SK-N-MC (cell line): ENCODE measurements around the gene CDH23.

Experiments
- DNase-seq: peaks from one replicate; pipeline ENCODE4 v3.0.0-alpha.2; 2011; ENCODE audit warnings: low read depth, low spot score
- H3K27ac ChIP-seq: fragments of 200-600 bp; sonication (generic); 2 replicates; pipeline ENCODE4 v1.5.1; 2016; ENCODE audit warnings: mixed run types
- H3K36me3 ChIP-seq: fragments of 200-600 bp; sonication (generic); 2 replicates; pipeline ENCODE4 v1.6.1; 2017; ENCODE audit warnings: antibody characterized with exemption, low read length, mixed read lengths; ENCODE audit not compliant: insufficient read depth
- H3K4me3 ChIP-seq: fragments of 200-600 bp; sonication (generic); 2 replicates; pipeline ENCODE4 v1.5.1; 2016
- H3K9ac ChIP-seq: fragments of 200-600 bp; sonication (generic); 2 replicates; pipeline ENCODE4 v1.8.0; 2017; ENCODE audit warnings: mixed run types, mixed read lengths; ENCODE audit not compliant: insufficient read length
- H3K9me3 ChIP-seq: fragments of 200-600 bp; sonication (generic); 2 replicates; pipeline ENCODE4 v1.6.1; 2017; ENCODE audit warnings: low read depth, mild to moderate bottlenecking, antibody characterized with exemption, low read length, moderate library complexity, mixed read lengths
- EZH2 ChIP-seq: fragments of 200-600 bp; sonication (generic); IDR thresholded peaks from one replicate; pipeline ENCODE4 v1.6.1; 2017; ENCODE audit warnings: antibody characterized with exemption
- FOXP2 ChIP-seq: optimal IDR thresholded peaks from 2 replicates; pipeline ENCODE3; 2011; ENCODE audit warnings: mild to moderate bottlenecking, moderate library complexity; ENCODE audit not compliant: insufficient read depth; ENCODE audit errors: extremely low read length, control extremely low read depth
- POLR2AphosphoS5 ChIP-seq: IDR thresholded peaks from 2 replicates; pipeline ENCODE4 v1.6.1; 2012; ENCODE audit warnings: mild to moderate bottlenecking, low read depth, low read length, borderline replicate concordance

Gene CDH23

GRCh38 chr10:71575934-71576801, 179.4 kb downstream of the CDH23 start:
- Histone ChIP-seq H3K9me3 (no peaks in the 10 kb centered on the region), H3K9ac (no peak overlapping the region), H3K4me3 (no peak overlapping the region), H3K27ac (no peak overlapping the region), H3K36me3 (no peaks in the 10 kb centered on the region)
- TF ChIP-seq EZH2 (no peak), POLR2AphosphoS5 (no peak), FOXP2 (no peak)
- DNase-seq: no peak

DNA sequence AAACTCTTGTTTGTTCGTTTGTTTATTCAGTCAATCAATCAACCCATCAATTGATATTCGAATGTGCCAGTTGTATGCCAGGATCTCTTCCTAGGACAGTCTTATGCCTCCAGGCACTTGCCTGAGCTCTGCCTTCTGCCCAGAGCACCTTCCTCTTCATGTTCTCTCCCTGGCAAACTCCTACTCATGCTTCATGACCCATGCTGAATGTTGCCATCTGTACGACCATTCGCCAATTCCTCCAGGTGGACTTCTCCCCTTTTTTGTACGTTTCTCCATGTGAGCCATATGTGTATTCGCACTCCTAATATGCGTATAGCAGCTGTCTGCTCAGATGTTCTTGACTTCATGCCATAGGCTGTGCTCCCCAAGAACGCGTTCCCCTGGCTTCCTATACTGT, 180.1 kb downstream of the CDH23 start:
- Histone ChIP-seq H3K36me3 (no peaks in the 10 kb centered on the region), H3K27ac (no peak overlapping the region), H3K9me3 (no peaks in the 10 kb centered on the region), H3K4me3 (no peak overlapping the region), H3K9ac (no peak overlapping the region)
- TF ChIP-seq POLR2AphosphoS5: no peak
- no peak for TF ChIP-seq FOXP2
- TF ChIP-seq EZH2: no peak
- DNase-seq: no peak

DNA sequence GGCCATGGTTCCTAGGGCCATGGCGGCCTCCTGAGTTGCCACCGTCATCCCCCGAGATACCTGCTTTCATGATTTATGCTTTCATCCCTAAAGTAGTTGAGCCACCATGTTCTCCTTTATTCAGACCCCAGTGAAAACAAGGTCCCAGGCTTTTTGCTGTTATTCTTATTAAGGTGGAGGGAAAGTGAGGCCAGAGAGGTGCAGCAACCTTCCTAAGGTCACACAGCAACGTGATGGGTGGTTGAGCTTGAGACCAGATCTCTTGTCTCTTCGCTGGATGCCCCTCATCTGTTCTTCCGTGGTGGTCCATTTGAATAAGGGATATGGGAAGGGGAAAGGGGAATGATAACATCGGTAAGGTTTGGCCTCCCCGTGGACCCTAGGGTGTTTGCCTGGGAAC, 180.6 kb downstream of the CDH23 start:
- Histone ChIP-seq H3K9me3 (no peaks in the 10 kb centered on the region), H3K27ac (no peak overlapping the region), H3K4me3 (no peak overlapping the region), H3K9ac (no peak overlapping the region), H3K36me3 (no peaks in the 10 kb centered on the region)
- no peak for DNase-seq
- no peak for TF ChIP-seq EZH2
- no peak for TF ChIP-seq FOXP2
- TF ChIP-seq POLR2AphosphoS5: no peak

DNA sequence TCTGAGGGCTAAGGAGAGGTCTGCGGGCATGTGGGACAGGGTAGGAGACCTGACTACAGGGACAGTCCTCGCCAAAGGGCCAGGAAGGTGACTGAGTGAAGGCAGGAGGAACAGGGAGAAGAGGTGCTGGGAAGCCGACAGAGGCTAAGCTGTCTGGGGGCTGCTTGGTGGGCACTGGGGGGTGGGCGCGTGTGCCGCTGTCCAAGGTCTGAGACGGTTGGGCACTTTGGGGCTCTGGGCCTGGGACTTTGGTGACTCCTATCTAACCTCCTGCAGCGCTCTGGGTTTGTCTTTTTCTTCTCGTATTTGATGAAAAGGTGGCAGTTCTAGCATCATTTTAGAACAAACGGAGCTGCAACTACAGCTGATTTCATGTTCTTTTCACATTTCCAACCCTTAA, 181.3 kb downstream of the CDH23 start:
- DNase-seq: no peak
- no peaks in the 10 kb centered on the region for H3K36me3 ChIP-seq
- no peak overlapping the region for H3K4me3 ChIP-seq
- H3K9ac ChIP-seq: no peak overlapping the region
- H3K27ac ChIP-seq: no peak overlapping the region
- no peak for TF ChIP-seq FOXP2
- TF ChIP-seq POLR2AphosphoS5: no peak
- TF ChIP-seq EZH2: no peak
- no peaks in the 10 kb centered on the region for H3K9me3 ChIP-seq

DNA sequence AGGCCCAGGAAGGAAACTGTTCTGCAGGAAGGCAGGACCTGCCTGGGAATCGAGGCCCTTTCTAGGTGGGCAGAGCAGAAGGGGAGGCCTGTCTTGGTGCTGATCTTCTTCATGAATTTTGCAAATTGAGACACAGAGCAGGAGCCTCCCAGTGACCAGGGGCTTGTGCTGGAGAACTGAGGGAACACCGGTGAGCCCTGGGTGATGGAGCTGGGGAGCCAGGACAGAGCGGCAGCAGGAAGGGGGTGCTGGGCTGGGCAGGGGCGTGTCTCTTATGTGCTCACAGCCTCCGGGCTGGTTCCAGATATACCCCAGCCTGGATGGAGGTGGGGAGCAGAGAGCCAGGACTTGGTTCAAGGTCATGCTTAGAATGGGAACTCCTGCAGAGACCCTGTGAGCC, 182.9 kb downstream of the CDH23 start:
- no peak overlapping the region for H3K4me3 ChIP-seq
- no peaks in the 10 kb centered on the region for H3K36me3 ChIP-seq
- H3K27ac ChIP-seq: no peak overlapping the region
- TF ChIP-seq POLR2AphosphoS5 (no peak), FOXP2 (no peak), EZH2 (no peak)
- no peak overlapping the region for H3K9ac ChIP-seq
- H3K9me3 ChIP-seq: no peaks in the 10 kb centered on the region
- DNase-seq: no peak

- DNase-seq: no peak
- Histone ChIP-seq H3K9me3 (no peaks in the 10 kb centered on the region), H3K36me3 (no peaks in the 10 kb centered on the region)
Measured at GRCh38 chr10:71580415-71580814, 183.7 kb downstream of the CDH23 start.

DNA sequence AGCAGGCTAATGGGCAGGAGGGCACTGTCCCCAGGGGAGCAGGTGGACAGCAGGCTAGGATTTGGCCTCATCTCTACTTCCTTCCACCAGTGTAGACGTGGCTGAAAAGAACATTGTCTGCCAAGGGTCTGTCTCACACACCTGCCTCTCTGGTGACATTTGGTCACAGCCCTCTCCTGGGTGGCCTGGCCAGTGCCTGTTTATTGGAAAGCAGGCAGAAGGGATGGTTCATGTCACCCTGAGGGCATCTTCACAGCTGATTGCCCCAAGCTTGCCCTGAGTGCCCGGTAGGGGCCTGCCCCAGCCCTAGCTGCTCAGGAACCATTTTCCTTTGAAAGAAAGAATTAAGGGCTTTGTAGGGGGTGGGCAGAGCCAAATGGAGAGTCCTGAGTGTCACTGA, 184.2 kb downstream of the CDH23 start:
- no peak for DNase-seq
- no peaks in the 10 kb centered on the region for H3K36me3 ChIP-seq
- no peaks in the 10 kb centered on the region for H3K9me3 ChIP-seq
- TF ChIP-seq POLR2AphosphoS5: no peak
- no peak for TF ChIP-seq FOXP2
- TF ChIP-seq EZH2: no peak
- H3K9ac ChIP-seq: no peak overlapping the region
- H3K4me3 ChIP-seq: no peak overlapping the region
- H3K27ac ChIP-seq: no peak overlapping the region

More at GRCh38 chr10:71580415-71580814, 183.7 kb downstream of the CDH23 start:
- no peak overlapping the region for H3K9ac ChIP-seq
- no peak for TF ChIP-seq EZH2
- no peak for TF ChIP-seq FOXP2
- TF ChIP-seq POLR2AphosphoS5: no peak
- no peak overlapping the region for H3K4me3 ChIP-seq
- no peak overlapping the region for H3K27ac ChIP-seq

- H3K9me3 ChIP-seq: no peaks in the 10 kb centered on the region
- TF ChIP-seq POLR2AphosphoS5 (no peak), FOXP2 (no peak), EZH2 (no peak)
- H3K36me3 ChIP-seq: no peaks in the 10 kb centered on the region
- no peak overlapping the region for H3K4me3 ChIP-seq
- H3K27ac ChIP-seq: no peak overlapping the region
- no peak for DNase-seq
- H3K9ac ChIP-seq: no peak overlapping the region
Measured at GRCh38 chr10:71581376-71581775, 184.7 kb downstream of the CDH23 start.

DNA sequence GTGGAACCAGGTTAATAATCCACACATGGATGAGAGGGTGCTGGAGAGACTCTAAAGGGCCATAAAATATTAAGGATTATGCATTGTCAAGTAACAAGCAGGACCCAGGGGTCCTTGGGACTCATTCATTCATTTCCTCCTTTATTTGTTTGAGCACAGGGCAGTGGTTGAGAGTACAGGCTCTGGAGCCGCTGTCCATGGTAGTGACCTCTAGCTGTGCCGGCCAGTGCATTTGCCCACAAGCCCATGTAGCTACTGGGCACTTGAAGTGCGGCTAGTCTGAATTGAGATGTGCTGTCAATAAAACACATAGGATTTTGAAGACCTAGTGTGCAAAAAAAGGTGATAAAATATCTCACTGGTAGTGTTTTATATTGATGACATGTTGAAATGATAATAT, 185.3 kb downstream of the CDH23 start:
- H3K36me3 ChIP-seq: no peaks in the 10 kb centered on the region
- H3K9ac ChIP-seq: no peak overlapping the region
- no peak for DNase-seq
- no peak overlapping the region for H3K27ac ChIP-seq
- H3K9me3 ChIP-seq: no peaks in the 10 kb centered on the region
- no peak for TF ChIP-seq FOXP2
- no peak for TF ChIP-seq POLR2AphosphoS5
- no peak for TF ChIP-seq EZH2
- no peak overlapping the region for H3K4me3 ChIP-seq
